HG03280 (cell line): ENCODE measurements around the gene S100A2.

ENCODE experiments used
- ATAC-seq: cut with Tn5 transposase; IDR thresholded peaks from one replicate; pipeline ENCODE4 v1.9.1; 2021; ENCODE audit warnings: mild to moderate bottlenecking, moderate library complexity; ENCODE audit not compliant: unreplicated experiment

S100A2 gene

DNA sequence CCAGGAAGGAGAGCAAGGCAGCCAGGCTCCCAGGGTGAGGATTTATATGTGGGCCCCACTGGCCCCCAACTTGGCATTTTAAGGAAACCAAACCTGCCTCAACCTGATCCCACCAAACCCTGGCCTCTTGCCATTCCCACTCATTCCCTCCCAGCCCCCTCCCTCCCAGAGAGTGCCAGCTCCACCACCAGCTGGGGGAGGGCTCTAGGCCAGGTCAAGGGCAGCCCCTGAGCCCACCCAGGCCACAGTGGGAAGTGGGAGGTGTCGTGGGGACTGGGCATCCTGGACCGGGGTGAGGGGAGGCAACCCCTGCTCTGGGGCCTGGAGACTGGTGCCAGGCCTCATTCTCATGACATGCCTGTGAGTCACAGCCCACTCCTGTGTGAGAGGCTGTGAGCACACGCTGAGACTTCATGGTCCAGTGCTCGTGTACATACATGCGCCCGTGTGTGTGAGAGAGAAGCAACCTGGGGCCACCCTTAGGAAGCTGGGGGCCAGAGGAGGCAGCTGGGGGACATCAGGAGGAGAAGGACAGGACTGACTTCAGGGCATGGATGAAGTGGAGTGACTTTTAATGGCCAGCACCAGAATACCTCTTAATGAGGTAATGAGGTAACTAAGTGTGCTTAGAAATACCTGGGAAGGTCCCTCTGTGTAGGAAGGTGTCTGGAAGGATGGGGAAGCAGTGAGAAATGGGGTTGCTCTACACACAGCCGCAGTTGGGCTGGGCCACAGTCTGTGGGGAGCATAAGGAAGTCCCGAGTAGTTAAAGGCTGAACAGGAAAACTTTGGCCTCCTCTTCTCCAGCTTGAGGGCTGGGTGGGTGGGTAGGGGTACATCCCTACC, at the start of gene S100A2:
Gene S100A2, minus strand, starts transcription at position 316 of the 846 bp plus-strand sequence. CDS start 1,967 bp downstream, outside the sequence.
- no peak for ATAC-seq

DNA sequence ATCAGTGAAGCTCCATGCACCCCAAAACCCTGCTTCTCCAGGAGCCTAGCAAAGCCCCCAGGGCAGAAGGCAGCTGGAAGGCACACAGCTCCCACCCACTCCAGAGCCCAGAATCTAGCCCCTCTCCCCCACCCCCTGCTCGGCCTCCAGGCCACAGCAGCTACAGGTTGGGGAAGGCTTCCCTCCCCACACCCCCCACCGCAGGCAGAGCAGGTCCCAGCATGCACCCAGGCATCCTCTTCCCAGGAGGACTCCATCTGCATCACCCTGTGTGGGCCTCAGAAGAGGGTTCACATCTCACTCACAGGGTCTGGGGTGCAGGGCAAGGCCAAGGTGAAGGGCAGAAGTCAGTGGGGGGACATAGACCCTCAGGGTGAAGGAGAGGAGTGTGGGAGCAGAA, 49.8 kb upstream of the S100A2 start:
- no peak for ATAC-seq

DNA sequence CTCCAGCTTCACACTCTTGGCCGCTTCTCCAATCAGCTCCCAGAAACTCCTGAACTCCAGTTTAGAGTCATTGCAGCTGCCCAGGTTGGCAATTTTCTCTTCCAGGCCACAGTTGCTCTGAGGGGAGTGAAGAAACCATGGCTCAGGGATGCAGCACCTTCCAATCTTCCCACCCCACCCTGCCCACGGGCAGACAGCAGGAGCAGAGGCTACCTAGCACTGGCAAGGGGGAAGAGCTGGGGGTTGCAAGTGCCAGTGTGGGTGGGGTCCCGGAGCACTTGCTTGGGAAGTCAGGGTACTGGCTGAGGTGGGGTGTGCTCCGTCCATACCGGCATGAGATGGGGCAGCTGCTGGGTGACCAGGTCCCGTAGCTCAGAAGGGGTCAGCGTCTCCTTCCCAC, 49.3 kb upstream of the S100A2 start:
- ATAC-seq, result no peak

DNA sequence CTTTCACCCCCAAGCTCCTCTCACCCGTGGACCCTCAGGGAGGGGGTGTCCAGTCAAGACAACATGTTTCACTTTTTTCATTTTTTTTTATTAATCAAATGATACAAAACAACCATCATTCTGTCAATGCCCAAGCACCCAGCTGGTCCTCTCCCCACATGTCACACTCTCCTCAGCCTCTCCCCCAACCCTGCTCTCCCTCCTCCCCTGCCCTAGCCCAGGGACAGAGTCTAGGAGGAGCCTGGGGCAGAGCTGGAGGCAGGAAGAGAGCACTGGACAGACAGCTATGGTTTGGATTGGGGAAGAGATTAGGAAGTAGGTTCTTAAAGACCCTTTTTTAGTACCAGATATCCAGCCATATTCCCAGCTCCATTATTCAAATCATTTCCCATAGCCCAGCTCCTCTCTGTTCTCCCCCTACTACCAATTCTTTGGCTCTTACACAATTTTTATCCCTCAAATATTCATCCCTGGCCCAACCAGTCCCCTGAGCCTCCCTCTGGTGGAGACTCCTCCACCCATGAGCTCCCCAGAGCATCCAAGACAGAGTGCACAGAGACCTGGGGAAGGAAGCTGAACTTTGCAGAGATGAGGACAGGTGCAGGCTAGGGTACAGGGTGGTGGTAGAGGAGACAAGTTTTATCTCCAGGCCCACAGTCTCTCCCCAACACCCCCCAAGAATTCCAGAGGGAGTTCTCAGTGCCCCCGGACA, 48.7 kb upstream of the S100A2 start:
- ATAC-seq, result no peak

DNA sequence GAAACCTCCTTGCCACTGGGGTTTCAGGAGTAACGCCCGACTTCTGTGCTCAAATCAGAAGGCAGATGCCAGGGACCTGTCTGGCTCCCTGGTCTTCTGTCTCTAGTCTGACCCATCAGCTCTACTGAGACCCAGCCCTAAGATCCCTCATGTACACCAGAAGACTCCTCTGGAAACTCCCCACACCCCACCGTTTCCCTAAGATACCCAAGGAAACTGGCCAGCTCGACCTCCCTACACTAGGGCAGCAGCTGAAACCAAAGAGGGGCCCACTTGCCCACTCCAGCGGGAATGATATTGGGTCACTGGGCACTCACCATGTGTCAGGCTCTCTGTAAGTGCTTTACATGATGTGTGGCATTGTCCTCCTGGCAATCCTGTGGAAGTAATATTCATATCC, 47.8 kb upstream of the S100A2 start:
- ATAC-seq, result no peak

DNA sequence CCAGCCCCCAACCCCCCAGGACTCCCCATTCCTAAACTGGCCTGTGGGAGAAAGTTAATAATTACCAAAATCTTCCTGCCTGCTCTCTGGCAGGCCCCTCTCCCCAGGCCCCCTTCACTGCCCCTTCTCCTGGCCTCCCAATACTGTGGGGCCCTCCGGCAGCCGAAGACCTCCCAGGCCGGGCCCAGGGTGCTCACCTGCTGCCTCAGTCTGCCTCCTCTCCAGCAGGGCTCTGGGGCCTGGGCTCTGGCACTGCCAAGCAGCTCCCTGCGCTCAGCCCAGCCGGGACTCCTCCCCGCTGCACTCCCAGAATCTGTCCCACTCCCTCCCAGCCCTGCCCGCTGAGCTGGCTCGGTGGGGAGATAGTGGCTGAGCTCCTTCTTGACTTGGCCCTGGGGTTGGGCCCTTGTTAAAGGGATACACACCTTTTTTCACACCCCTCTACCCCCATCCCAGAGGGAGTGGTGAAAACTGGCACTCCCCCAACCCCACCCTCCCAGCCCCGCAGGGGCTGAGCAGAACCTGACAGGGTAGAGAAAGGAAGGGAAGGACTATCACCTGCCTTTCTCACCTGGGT, 47.2 kb upstream of the S100A2 start, which contains the start of gene S100A16:
Gene S100A16, minus strand, starts transcription at position 383 of the 577 bp plus-strand sequence. CDS start 4,986 bp downstream, outside the sequence.
- ATAC-seq, result no peak

DNA sequence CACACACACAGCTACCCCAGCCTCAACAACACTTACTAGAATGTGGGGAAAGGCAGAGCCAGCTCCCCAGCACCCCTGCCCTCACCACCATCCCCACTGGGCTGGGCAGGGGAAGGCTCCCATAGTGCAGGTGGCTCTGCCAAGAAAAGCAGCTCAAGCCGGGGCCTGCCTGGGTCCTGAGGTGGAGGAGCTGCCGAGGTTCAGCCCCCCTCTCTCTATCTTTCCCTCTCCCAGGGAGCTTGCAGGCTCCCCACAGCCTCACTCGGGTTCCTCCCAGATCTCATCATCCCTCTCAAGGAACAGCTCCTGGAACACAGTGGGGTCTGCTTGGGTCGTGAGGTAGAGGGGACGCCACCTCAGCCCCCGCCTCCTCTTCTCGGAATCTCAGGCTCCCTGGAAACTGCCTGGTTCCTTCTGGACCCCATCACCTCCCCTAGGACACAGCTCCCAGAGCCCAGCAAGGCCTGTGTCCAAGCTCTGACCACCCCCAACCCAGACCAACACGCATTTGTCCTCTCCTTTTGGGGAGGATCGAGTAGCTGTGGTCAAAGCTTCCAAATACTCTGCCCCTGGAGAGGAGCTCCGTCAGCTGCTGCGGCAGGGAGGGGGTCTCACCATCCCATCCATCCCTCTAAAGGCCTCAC, 46.6 kb upstream of the S100A2 start:
- ATAC-seq, result no peak

DNA sequence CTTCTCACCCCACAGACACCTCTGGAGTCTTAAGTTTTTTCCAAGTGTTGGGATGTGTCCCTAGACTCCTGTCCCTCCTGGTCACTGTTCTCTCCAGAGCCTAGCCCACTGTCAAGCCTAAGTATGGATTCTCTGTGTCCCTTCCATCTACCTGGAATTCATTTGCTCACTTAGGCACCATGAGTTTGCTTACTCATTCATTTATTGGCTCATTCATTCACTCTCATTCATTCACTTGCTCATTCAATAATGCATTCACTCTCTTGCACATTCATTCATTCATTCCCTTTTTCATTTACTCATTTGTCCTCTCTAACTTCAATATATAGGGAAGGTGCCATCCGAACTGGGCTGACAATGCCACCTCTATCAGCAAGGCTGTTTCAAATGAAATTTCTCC, 45.7 kb upstream of the S100A2 start:
- no peak for ATAC-seq

DNA sequence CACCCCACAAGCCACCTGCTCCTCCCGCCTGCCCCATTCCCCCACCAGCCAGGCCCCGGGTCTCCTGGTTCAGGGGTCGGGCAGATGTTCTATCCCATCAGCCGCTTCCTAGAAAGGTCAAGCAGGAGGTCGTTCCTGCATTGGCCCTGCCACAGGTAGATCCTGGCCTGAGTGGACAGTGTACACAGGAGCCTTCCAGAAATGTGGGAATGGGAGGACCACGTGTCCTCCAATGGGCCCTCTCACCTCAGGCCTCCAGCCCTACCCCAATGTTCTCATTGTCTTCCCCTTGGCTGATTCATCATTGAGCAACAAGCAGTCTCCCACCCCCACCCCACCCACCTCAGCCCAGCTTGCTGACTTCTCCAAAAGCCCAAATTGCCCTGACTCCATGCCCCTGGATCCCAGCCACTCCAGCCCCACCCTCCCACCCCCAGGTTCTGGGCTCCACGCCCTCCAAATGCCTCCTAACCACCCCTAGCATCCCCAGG, 45.2 kb upstream of the S100A2 start:
- no peak for ATAC-seq

DNA sequence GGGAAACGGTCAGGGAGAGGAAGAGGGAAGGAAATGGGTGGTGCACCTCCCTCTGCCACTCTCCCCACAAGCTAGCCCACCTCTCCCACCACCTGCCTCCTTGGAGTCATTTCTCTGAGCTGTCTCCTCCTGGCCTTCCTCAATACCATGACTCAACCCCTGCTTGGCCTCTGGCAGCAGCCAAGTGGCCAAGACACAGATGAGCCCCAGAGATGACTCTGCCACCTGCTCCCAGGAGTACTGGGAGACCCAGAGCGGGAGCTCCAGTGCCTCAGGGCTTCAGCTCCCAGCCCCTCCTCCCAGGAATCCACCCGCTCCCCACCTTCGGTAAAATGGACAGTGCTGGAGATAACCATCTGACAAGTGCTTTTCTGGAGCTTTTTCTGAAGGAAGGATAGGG, 44.7 kb upstream of the S100A2 start:
- no peak for ATAC-seq

DNA sequence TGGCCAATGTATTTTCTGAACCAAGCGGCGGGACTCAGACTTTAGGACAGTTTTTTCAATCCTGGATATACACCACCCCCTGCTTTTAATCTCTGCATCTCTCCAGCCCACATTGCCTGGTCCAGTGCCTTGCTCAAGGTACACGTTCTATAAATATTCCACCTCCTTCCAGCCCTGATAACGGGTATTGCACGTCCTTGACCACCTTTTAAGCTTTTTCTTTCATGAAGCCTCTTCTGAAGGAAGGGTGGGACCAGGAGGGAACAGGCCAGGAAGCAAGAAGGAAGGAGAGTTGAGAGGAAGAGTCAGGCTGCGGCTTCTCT, 43.9 kb upstream of the S100A2 start:
- ATAC-seq, result no peak

DNA sequence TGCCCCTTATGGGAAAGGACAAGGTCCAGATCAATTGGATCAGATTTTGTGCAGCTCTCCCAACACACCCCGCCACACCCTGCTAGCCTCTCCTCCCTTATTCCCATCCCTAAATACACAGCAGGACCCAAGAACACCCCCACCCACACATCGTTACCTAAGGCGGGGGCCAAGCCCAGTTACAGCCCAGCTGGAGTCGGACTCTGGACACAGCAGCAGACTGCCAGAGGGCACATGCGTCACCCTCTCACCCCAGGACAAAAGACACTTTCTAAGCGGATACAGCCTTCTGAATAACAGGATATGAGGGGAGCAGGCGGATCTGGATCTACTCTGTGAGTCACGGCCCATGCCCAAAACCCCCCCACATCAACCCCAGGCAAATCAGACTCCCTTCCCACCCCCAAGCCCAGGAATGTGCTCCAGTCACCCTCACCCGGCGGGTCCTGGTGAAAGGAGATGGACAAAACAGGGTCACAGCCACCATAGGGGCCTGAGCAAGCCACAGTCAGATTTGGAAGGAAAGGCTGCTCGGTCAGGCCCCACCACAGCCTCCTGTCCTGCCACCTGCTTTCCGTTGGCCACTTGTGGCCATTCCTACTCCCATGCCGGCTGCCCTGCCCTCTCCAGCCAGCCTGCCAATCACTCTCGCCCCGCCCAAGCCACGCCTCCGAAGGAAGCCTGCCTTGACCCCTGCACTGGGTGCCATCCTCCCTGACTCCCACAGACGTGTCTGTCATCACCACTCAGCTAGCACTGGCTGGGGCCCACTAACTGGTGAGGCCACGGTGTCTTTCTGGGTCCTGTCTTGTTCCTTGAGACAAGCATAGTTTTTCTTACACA, 43.3 kb upstream of the S100A2 start:
- no peak for ATAC-seq

DNA sequence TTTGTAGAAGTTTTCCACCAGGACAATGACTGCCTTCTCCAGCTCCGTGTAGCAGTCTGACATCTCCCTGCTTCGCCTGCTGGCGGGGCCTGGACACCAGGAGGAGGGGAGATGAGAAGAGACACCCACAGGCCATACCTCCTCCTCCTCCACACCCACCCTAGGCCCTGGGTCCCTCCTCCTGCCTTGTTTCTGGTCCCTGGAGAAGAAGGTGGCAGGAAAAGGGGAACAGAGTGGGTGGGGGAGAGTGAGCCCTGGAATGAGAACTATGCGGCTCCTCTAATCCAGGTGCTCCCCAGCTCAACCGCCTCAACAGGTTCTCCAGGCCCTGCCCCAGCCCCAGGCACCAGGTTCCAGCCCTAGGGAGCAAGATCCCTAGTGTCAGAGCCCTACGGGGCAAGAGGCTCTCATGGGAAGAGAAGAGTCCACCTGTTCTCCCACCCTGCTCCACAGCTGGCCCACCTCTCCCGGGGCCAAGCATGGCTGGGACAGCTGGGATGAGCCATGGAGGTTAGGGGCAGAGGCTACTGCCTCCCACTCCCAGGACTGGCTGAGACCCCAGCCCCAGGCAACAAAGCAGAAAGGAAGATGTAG, 42.5 kb upstream of the S100A2 start:
- no peak for ATAC-seq

DNA sequence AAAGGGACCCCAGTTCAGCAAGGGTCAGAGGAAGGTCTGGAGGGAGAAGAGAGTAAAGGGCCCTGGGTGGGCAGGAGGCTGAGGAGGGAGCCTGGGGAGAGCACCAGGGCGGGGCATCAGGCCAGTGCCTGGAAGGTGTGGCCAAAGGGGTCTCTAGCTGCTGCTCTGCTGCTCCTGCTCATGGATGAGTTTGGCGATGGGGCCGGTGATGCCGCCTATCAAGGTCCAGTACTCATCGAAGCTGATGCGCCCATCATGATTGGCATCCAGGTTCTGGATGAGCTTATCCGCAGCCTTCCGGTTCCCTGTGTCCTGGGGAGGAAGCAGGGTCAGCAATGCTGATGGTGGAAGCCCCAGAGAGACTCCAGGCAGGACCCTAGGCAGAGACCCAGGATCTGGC, 41.7 kb upstream of the S100A2 start:
- no peak for ATAC-seq

DNA sequence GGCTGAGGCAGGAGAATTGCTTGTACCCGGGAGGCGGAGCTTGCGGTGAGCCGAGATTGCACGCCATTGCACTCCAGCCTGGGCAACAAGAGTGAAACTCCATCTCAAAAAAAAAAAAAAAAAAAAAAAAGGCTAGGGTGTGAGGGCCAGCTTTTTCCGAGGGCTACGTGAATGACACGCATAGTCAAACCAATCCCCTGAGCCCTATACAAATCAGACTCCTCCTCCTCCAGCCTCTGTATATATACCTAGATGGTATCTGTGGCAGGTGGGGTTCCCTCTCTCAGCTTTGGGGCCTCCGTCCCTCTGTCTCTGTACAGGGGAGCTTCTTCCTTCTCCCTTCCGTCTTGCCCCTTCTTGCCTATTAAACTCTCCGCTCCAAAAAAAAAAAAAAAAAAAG, 40.5 kb upstream of the S100A2 start:
- ATAC-seq, result no peak

DNA sequence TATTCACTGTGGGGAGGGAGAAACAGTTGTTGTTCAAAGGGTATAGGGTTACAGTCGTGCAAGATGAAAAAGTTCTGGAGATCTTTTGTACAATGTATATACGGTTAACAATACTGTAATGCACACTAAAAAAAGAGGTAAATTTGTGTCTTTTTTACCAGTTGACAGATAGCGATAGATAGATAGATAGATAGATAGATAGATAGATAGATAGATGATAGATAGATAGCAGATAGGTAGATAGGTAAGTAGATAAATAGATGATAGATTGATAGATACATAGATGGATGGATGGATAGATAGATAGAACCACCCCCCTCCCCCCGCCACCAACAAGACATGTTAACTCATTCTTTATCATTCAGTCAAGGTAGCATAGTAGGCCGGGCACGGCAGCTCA, 37.1 kb upstream of the S100A2 start:
- ATAC-seq, result no peak

DNA sequence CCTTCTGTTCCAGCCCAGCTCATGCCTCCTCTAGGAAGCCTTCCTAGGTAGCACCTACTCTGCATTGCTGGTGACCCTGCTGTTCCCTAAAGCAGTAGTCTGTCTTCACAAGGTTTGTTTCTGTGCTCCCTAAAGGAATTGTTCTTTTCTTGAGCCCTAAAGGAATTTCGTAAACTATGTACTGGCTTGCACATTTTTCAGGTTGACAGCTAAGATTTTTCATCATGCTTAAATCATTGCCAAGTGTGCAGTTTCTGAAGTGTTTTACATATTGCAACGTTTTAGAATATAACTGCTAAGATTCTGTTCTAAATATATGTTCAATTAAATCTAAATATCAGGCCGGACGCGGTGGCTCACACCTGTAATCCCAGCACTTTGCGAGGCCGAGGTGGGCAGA, 34.2 kb upstream of the S100A2 start:
- no peak for ATAC-seq

DNA sequence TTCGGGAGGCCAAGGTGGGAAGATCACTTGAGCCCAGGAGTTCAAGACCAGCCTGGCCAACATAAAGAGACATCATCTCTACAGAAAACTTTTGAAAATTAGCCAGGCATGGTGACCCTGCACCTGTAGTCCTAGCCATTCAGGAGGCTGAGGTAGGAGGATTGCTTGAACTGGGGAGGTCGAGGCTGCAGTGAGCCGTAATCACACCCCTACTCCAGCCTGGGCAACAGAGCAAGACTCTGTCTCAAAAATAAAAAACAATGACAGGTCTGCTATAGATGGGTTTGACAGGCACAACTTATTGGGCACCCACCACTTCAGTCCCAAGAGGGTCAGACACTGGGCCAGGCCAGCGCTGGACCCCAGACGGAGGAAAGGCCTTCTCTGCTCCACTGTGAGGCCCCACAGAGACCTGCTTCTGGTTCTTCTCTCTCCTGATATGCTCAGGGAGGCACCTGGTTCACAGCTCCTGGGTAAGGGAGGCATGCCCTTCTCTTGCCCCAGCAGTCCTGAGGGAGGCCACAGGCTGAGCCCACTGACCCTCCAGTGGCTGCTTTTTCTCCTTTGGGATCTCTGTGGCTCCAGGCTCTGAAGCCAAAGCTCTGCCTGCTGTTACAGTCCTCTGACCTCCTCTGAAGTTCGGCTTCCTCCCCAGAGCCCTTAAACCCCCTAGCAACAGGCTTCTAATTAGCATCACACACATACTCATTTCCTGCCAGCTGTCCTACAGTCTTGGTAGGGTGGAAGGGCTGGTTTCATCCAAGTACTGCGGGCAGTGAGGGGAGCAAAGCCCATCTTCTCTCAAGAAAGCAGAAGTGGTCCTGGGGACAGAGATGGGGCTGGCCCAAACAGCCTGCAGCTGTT, 32.9 kb upstream of the S100A2 start:
- peak; percentile 96 for ATAC-seq

DNA sequence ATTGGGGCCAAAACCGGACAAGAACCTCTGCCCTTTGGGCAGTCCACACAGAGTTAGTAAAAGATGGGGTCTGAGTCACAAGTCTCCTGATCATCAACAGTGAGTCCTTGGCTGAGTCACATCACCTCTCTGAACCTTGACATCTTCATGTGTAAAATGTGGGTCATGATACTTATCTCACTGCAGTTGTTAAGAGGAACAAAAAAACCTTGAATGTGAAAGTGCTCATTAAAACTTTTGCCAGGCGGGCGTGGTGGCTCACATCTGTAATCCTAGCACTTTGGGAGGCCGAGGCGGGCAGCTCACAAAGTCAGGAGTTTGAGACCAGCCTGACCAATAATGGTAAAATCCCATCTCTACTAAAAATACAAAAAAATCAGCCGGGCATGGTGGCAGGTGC, 31.6 kb upstream of the S100A2 start:
- no peak for ATAC-seq
